HepG2 (cell line): ENCODE results near the gene ALAS2. TPM values are rescaled to one million over a fixed set of nuclear protein-coding genes. Genes with fewer than 3 reads are reported as not detected.

Experiments
- ELF3 ChIP-seq: IDR thresholded peaks from 2 replicates; pipeline ENCODE4 v1.6.1; 2016; ENCODE audit warnings: missing genetic modification reagents, missing compliant biosample characterization
- FOXA3 ChIP-seq: IDR thresholded peaks from 2 replicates; pipeline ENCODE4 v1.6.1; 2016; ENCODE audit warnings: missing genetic modification reagents, missing compliant biosample characterization
- HDAC1 ChIP-seq: sonication (generic); formaldehyde crosslinking; IDR thresholded peaks from 2 replicates; pipeline ENCODE4 v1.5.1; 2020; ENCODE audit warnings: mild to moderate bottlenecking, missing genetic modification reagents
- HNF4A ChIP-seq: sonication (generic); formaldehyde crosslinking; IDR thresholded peaks from 2 replicates; pipeline ENCODE4 v1.4.0; 2020; ENCODE audit warnings: missing genetic modification reagents
- HNF4G ChIP-seq, 2 experiments: sonication (generic) in 1 of 2; formaldehyde crosslinking in 1 of 2; IDR thresholded peaks; 2 replicates each; pipeline versions ENCODE4 v1.4.0 to v1.6.1; 2011 to 2020; ENCODE audit warnings: borderline replicate concordance in 2 of 2, low read depth in 2 of 2, mild to moderate bottlenecking in 2 of 2, low read length in 1 of 2, missing genetic modification reagents in 1 of 2, moderate library complexity in 1 of 2
- KAT7 ChIP-seq: IDR thresholded peaks from 2 replicates; pipeline ENCODE4 v1.6.1; 2018; ENCODE audit warnings: borderline replicate concordance, missing compliant biosample characterization
- MAFG ChIP-seq: sonication (generic); formaldehyde crosslinking; IDR thresholded peaks from 2 replicates; pipeline ENCODE4 v1.5.1; 2020; ENCODE audit warnings: mild to moderate bottlenecking, missing genetic modification reagents
- NFE2 ChIP-seq: sonication (generic); formaldehyde crosslinking; IDR thresholded peaks from 2 replicates; pipeline ENCODE4 v1.4.0; 2020; ENCODE audit warnings: missing genetic modification reagents
- NR2F2 ChIP-seq: IDR thresholded peaks from 2 replicates; pipeline ENCODE4 v1.6.1; 2012; ENCODE audit warnings: low read depth, inconsistent platforms, borderline replicate concordance
- RARA ChIP-seq: IDR thresholded peaks from 2 replicates; pipeline ENCODE4 v1.6.1; 2016; ENCODE audit warnings: missing genetic modification reagents, missing compliant biosample characterization
- RFXAP ChIP-seq: sonication (generic); formaldehyde crosslinking; IDR thresholded peaks from 2 replicates; pipeline ENCODE4 v1.4.0; 2020; ENCODE audit warnings: missing genetic modification reagents, borderline replicate concordance
- SAFB2 ChIP-seq: sonication (generic); formaldehyde crosslinking; IDR thresholded peaks from 2 replicates; pipeline ENCODE4 v1.5.1; 2020; ENCODE audit warnings: missing genetic modification reagents, low read depth, mild to moderate bottlenecking, borderline replicate concordance
- SAP130 ChIP-seq: IDR thresholded peaks from 2 replicates; pipeline ENCODE4 v1.6.1; 2016; ENCODE audit warnings: low read depth
- XRCC5 ChIP-seq: fragments of 200-400 bp; formaldehyde crosslinking; optimal IDR thresholded peaks from 2 replicates; pipeline ENCODE3; 2017; ENCODE audit warnings: mild to moderate bottlenecking, low read length
- ZMYM2 ChIP-seq: sonication (generic); formaldehyde crosslinking; IDR thresholded peaks from 2 replicates; pipeline ENCODE4 v1.8.0; 2022; ENCODE audit warnings: mild to moderate bottlenecking, missing genetic modification reagents
- ZMYM3 ChIP-seq: sonication (generic); formaldehyde crosslinking; IDR thresholded peaks from 2 replicates; pipeline ENCODE4 v1.5.1; 2020; ENCODE audit warnings: mild to moderate bottlenecking, missing genetic modification reagents
- ZMYM4 ChIP-seq: sonication (generic); formaldehyde crosslinking; IDR thresholded peaks from 2 replicates; pipeline ENCODE4 v1.8.1; 2023; ENCODE audit warnings: mild to moderate bottlenecking, missing genetic modification reagents
- ZNF878 ChIP-seq: sonication (generic); formaldehyde crosslinking; IDR thresholded peaks from 2 replicates; pipeline ENCODE4 v1.8.1; 2023; ENCODE audit warnings: mild to moderate bottlenecking, missing genetic modification reagents, moderate library complexity
- ZSCAN22 ChIP-seq: sonication (generic); formaldehyde crosslinking; IDR thresholded peaks from 2 replicates; pipeline ENCODE4 v1.4.0; 2020; ENCODE audit warnings: mild to moderate bottlenecking, missing genetic modification reagents
- polyA plus RNA-seq, 8 experiments: library from polyadenylated mRNA; depleted of rRNA in 3 of 8; stranded (reverse) in 7 of 8; unstranded in 1 of 8; fragments of >200 nt; fragmentation: Illumina TruSeq in 4 of 8; extraction: Trizol in 4 of 8; gene quantifications; 2 replicates each; pipeline versions ENCODE4 v1.2.1 to v1.2.3, GENCODE V29; 2011 to 2016; ENCODE audit warnings: low read depth in 4 of 8, missing spikeins in 1 of 8, mixed read lengths in 1 of 8; ENCODE audit not compliant: insufficient read depth in 1 of 8
- total RNA-seq, 5 experiments: library from RNA; depleted of rRNA; stranded (reverse); fragments of >200 nt; fragmentation: Illumina TruSeq; extraction: Trizol; gene quantifications; 2 replicates each; pipeline ENCODE4 v1.2.3, GENCODE V29; 2016; ENCODE audit warnings: low read depth in 1 of 5
- TF ChIP-seq, protein P1 (sequence below): IDR thresholded peaks from 2 replicates; pipeline ENCODE4 v1.6.1; 2016; ENCODE audit warnings: low read depth
- TF ChIP-seq, protein P2 (sequence below): sonication (generic); formaldehyde crosslinking; IDR thresholded peaks from 2 replicates; pipeline ENCODE4 v1.4.0; 2020; ENCODE audit warnings: missing genetic modification reagents, low read depth, mild to moderate bottlenecking, borderline replicate concordance
- TF ChIP-seq, protein P3 (sequence below): sonication (generic); formaldehyde crosslinking; IDR thresholded peaks from 2 replicates; pipeline ENCODE4 v1.4.0; 2020; ENCODE audit warnings: missing genetic modification reagents, borderline replicate concordance

ALAS2 gene
- total and polyA plus RNA-seq, 2 of the 13 experiments (the other 11 are each of a cell fraction or from before 2014, with no cell fraction given), result not detected

DNA sequence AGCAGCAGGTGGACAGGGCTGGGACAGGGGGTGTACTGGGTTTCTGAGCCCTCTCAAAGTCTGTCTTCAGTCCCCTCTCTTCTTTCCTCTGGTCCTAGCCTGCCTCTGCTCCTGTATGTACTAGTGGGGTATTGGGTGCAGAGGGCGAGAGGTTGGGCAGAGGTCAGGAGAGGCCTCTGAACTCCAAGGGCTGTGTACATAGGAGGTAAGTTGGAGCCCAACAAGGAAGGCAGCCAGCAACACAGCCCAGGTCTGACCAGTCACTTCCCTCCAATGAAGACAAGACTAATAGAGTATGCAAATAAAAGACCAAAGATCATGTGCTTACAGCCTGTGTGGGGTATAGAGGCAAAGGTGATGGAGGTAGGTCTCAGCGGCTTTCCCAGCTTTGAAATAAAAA, 36.7 kb downstream of the ALAS2 start, which contains the start of gene PFKFB1 (continued):
- peak; percentile 75 for TF ChIP-seq FOXA3 (CRISPR knock-in tag)
- TF ChIP-seq HNF4G (IDR thresholded peaks at IDR 0.05; ENCODE audit: borderline replicate concordance, low read depth, low read length), result peak; percentile 53; the same call in 1 of the 2 replicates
- TF ChIP-seq HNF4G (CRISPR knock-in tag; IDR thresholded peaks at IDR 0.05; ENCODE audit: borderline replicate concordance, low read depth), result no peak
- TF ChIP-seq XRCC5, result peak; percentile 37
- TF ChIP-seq ZMYM4 (CRISPR knock-in tag), result peak; percentile 69
- TF ChIP-seq SAFB2, result no peak
- 0 out of 2 replicates have a peak, but pooled peaks have one; percentile 39 for TF ChIP-seq ZMYM2 (CRISPR knock-in tag)
- no peak for TF ChIP-seq NFE2 (CRISPR knock-in tag)
- TF ChIP-seq HNF4A (CRISPR knock-in tag), result peak; percentile 73; the same call in 1 of the 2 replicates
- TF ChIP-seq, protein P1, sequence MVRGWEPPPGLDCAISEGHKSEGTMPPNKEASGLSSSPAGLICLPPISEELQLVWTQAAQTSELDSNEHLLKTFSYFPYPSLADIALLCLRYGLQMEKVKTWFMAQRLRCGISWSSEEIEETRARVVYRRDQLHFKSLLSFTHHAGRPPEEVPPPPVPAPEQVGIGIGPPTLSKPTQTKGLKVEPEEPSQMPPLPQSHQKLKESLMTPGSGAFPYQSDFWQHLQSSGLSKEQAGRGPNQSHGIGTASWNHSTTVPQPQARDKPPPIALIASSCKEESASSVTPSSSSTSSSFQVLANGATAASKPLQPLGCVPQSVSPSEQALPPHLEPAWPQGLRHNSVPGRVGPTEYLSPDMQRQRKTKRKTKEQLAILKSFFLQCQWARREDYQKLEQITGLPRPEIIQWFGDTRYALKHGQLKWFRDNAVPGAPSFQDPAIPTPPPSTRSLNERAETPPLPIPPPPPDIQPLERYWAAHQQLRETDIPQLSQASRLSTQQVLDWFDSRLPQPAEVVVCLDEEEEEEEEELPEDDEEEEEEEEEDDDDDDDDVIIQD (CRISPR knock-in tag), result peak; percentile 26; the same call in 1 of the 2 replicates
- 0 out of 2 replicates have a peak, but pooled peaks have one; percentile 10 for TF ChIP-seq ELF3 (CRISPR knock-in tag)
- TF ChIP-seq ZNF878, result no peak
- peak; percentile 47; the same call in 1 of the 2 replicates for TF ChIP-seq HDAC1
- TF ChIP-seq KAT7 (CRISPR knock-in tag), result no peak
- TF ChIP-seq MAFG (CRISPR knock-in tag), result no peak
- peak; percentile 92 for TF ChIP-seq RARA (CRISPR knock-in tag)
- peak; percentile 89 for TF ChIP-seq NR2F2
- TF ChIP-seq ZSCAN22 (CRISPR knock-in tag), result no peak
- 0 out of 2 replicates have a peak, but pooled peaks have one; percentile 32 for TF ChIP-seq RFXAP (CRISPR knock-in tag)
- TF ChIP-seq, protein P2, sequence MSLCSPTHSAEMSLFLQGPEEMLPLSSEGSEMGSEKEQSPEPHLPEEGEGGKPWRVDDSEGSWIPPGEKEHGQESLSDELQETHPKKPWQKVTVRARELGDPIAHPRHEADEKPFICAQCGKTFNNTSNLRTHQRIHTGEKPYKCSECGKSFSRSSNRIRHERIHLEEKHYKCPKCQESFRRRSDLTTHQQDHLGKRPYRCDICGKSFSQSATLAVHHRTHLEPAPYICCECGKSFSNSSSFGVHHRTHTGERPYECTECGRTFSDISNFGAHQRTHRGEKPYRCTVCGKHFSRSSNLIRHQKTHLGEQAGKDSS (CRISPR knock-in tag), result no peak
- TF ChIP-seq, protein P3, sequence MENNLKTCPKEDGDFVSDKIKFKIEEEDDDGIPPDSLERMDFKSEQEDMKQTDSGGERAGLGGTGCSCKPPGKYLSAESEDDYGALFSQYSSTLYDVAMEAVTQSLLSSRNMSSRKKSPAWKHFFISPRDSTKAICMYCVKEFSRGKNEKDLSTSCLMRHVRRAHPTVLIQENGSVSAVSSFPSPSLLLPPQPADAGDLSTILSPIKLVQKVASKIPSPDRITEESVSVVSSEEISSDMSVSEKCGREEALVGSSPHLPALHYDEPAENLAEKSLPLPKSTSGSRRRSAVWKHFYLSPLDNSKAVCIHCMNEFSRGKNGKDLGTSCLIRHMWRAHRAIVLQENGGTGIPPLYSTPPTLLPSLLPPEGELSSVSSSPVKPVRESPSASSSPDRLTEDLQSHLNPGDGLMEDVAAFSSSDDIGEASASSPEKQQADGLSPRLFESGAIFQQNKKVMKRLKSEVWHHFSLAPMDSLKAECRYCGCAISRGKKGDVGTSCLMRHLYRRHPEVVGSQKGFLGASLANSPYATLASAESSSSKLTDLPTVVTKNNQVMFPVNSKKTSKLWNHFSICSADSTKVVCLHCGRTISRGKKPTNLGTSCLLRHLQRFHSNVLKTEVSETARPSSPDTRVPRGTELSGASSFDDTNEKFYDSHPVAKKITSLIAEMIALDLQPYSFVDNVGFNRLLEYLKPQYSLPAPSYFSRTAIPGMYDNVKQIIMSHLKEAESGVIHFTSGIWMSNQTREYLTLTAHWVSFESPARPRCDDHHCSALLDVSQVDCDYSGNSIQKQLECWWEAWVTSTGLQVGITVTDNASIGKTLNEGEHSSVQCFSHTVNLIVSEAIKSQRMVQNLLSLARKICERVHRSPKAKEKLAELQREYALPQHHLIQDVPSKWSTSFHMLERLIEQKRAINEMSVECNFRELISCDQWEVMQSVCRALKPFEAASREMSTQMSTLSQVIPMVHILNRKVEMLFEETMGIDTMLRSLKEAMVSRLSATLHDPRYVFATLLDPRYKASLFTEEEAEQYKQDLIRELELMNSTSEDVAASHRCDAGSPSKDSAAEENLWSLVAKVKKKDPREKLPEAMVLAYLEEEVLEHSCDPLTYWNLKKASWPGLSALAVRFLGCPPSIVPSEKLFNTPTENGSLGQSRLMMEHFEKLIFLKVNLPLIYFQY (CRISPR knock-in tag), result no peak
- no peak for TF ChIP-seq SAP130 (CRISPR knock-in tag)
- 0 out of 2 replicates have a peak, but pooled peaks have one; percentile 20 for TF ChIP-seq ZMYM3
